ENCODE measurements around the gene TMEM45A.
"Not testable (repeated sequence)": the region's sequence is repeated elsewhere in the genome, so short reads cannot be mapped to it uniquely, and the experiment has no call there.

Gene TMEM45A

GRCh38 chr3:100533176-100533575, 40.8 kb downstream of the TMEM45A start:
- DNase-seq (ENCODE audit: low read depth in 3 of 3), result no peak

GRCh38 chr3:100535610-100535943, 43.2 kb downstream of the TMEM45A start:
- DNase-seq (ENCODE audit: low read depth in 3 of 3), result no peak

GRCh38 chr3:100536093-100536492, 43.7 kb downstream of the TMEM45A start:
- no peak for DNase-seq (ENCODE audit: low read depth in 3 of 3)

- DNase-seq (ENCODE audit: low read depth in 3 of 3), result no peak
Observed at GRCh38 chr3:100537646-100538338, 45.4 kb downstream of the TMEM45A start.

GRCh38 chr3:100538339-100538706, 45.9 kb downstream of the TMEM45A start:
- no peak for DNase-seq (ENCODE audit: low read depth in 3 of 3)

- no peak for DNase-seq (ENCODE audit: low read depth in 3 of 3)
Observed at GRCh38 chr3:100540791-100541334, 48.4 kb downstream of the TMEM45A start.

GRCh38 chr3:100541428-100541827, 49.0 kb downstream of the TMEM45A start:
- not testable (repeated sequence) for DNase-seq (ENCODE audit: low read depth in 3 of 3)

GRCh38 chr3:100545371-100545770, 53.0 kb downstream of the TMEM45A start:
- no peak for DNase-seq (ENCODE audit: low read depth in 3 of 3)

- DNase-seq (ENCODE audit: low read depth in 3 of 3), result no peak
Observed at GRCh38 chr3:100546020-100546744, 53.8 kb downstream of the TMEM45A start.

- no peak for DNase-seq (ENCODE audit: low read depth in 3 of 3)
Observed at GRCh38 chr3:100548053-100548452, 55.6 kb downstream of the TMEM45A start.

GRCh38 chr3:100553618-100554372, 61.4 kb downstream of the TMEM45A start:
- DNase-seq (ENCODE audit: low read depth in 3 of 3), result no peak

- DNase-seq (ENCODE audit: low read depth in 3 of 3), result no peak
Observed at GRCh38 chr3:100554373-100554676, 61.9 kb downstream of the TMEM45A start.

GRCh38 chr3:100556673-100557310, 64.4 kb downstream of the TMEM45A start:
- no peak for DNase-seq (ENCODE audit: low read depth in 3 of 3)

GRCh38 chr3:100558233-100558632, 65.8 kb downstream of the TMEM45A start:
- DNase-seq (ENCODE audit: low read depth in 3 of 3), result no peak

GRCh38 chr3:100560426-100560825, 68.0 kb downstream of the TMEM45A start:
- DNase-seq (ENCODE audit: low read depth in 3 of 3), result no peak

GRCh38 chr3:100561459-100562158, 69.2 kb downstream of the TMEM45A start:
- no peak for DNase-seq (ENCODE audit: low read depth in 3 of 3)

GRCh38 chr3:100562224-100562857, 69.9 kb downstream of the TMEM45A start:
- no peak for DNase-seq (ENCODE audit: low read depth in 3 of 3)

- DNase-seq (ENCODE audit: low read depth in 3 of 3), result no peak
Observed at GRCh38 chr3:100563228-100563627, 70.8 kb downstream of the TMEM45A start.

- DNase-seq (ENCODE audit: low read depth in 3 of 3), result no peak
Observed at GRCh38 chr3:100563652-100564211, 71.3 kb downstream of the TMEM45A start.

- DNase-seq (ENCODE audit: low read depth in 3 of 3), result no peak
Observed at GRCh38 chr3:100570811-100571210, 78.4 kb downstream of the TMEM45A start.

GRCh38 chr3:100574536-100574935, 82.1 kb downstream of the TMEM45A start:
- no peak for DNase-seq (ENCODE audit: low read depth in 3 of 3)

Data from stimulated activated CD4-positive, alpha-beta T cell treated with anti-CD3 and anti-CD28 coated beads, TNF-alpha, amount 100 ng/mL, for 24 hours (primary cell).